Liver (tissue), 9 donors: ENCODE data around the gene CD47. TPM values are rescaled to one million over a fixed set of nuclear protein-coding genes. Genes with fewer than 3 reads are reported as not detected.

Experiments used
- DNase-seq: peaks from one replicate; pipeline ENCODE4 v3.0.0-alpha.2; 2017; ENCODE audit warnings: low spot score
- H3K27ac ChIP-seq, 2 donors: one replicate each; pipeline ENCODE4 v1.7.0; 2013; ENCODE audit warnings: inconsistent platforms in 2 of 2, low read length in 2 of 2, control low read depth in 1 of 2, low read depth in 1 of 2, mild to moderate bottlenecking in 1 of 2
- H3K27me3 ChIP-seq, 4 donors: one replicate each; pipeline versions ENCODE4 v1.6.1 to v1.7.0; 2013; ENCODE audit warnings: low read length in 3 of 4, inconsistent platforms in 1 of 4, mild to moderate bottlenecking in 1 of 4, moderate library complexity in 1 of 4; ENCODE audit not compliant: control insufficient read depth in 4 of 4, insufficient read depth in 4 of 4
- H3K36me3 ChIP-seq, 4 donors: one replicate each; pipeline versions ENCODE4 v1.6.1 to v1.7.0; 2013; ENCODE audit warnings: low read length in 3 of 4, mild to moderate bottlenecking in 3 of 4, low read depth in 1 of 4, moderate library complexity in 1 of 4; ENCODE audit not compliant: control insufficient read depth in 4 of 4, insufficient read depth in 3 of 4
- H3K4me1 ChIP-seq, 4 donors: one replicate each; pipeline versions ENCODE4 v1.6.1 to v1.7.0; 2013; ENCODE audit warnings: low read length in 3 of 4, mild to moderate bottlenecking in 3 of 4, moderate library complexity in 1 of 4; ENCODE audit not compliant: control insufficient read depth in 4 of 4, insufficient read depth in 4 of 4
- H3K4me3 ChIP-seq, 3 donors: one replicate each; pipeline versions ENCODE4 v1.6.1 to v1.7.0; 2013; ENCODE audit warnings: low read length in 3 of 3, control low read depth in 1 of 3, low read depth in 1 of 3, mild to moderate bottlenecking in 1 of 3
- H3K9ac ChIP-seq, 2 donors: one replicate each; pipeline ENCODE4 v1.7.0; 2013; ENCODE audit warnings: low read length in 2 of 2, mild to moderate bottlenecking in 2 of 2, moderate library complexity in 2 of 2, control low read depth in 1 of 2, low read depth in 1 of 2
- H3K9me3 ChIP-seq, 4 donors: one replicate each; pipeline versions ENCODE4 v1.6.1 to v1.7.0; 2013; ENCODE audit warnings: low read length in 3 of 4; ENCODE audit not compliant: control insufficient read depth in 4 of 4
- FOXA1 ChIP-seq: IDR thresholded peaks from 2 replicates; pipeline ENCODE4 v1.6.1; 2016; ENCODE audit warnings: antibody characterized with exemption
- FOXA2 ChIP-seq: IDR thresholded peaks from 2 replicates; pipeline ENCODE4 v1.6.1; 2016; ENCODE audit warnings: antibody characterized with exemption
- GABPA ChIP-seq, 2 donors: IDR thresholded peaks in 1 of 2; conservative IDR thresholded peaks in 1 of 2; 2 replicates each; pipeline ENCODE4 v1.6.1; 2016; ENCODE audit warnings: antibody characterized with exemption in 2 of 2, mild to moderate bottlenecking in 1 of 2, moderate library complexity in 1 of 2
- HNF4A ChIP-seq, 2 donors: conservative IDR thresholded peaks; 2 replicates each; pipeline ENCODE4 v1.6.1; 2016; ENCODE audit warnings: antibody characterized with exemption in 2 of 2, mild to moderate bottlenecking in 2 of 2
- HNF4G ChIP-seq: IDR thresholded peaks from 2 replicates; pipeline ENCODE4 v1.6.1; 2016; ENCODE audit warnings: antibody characterized with exemption
- JUND ChIP-seq, 2 donors: IDR thresholded peaks; 2 replicates each; pipeline ENCODE4 v1.6.1; 2016; ENCODE audit warnings: antibody characterized with exemption in 2 of 2
- NR2F2 ChIP-seq: IDR thresholded peaks from 2 replicates; pipeline ENCODE4 v1.6.1; 2016; ENCODE audit warnings: antibody characterized with exemption
- RXRA ChIP-seq, 2 donors: IDR thresholded peaks; 2 replicates each; pipeline ENCODE4 v1.6.1; 2017 to 2018; ENCODE audit warnings: antibody characterized with exemption in 2 of 2, mild to moderate bottlenecking in 1 of 2
- SP1 ChIP-seq: IDR thresholded peaks from 2 replicates; pipeline ENCODE4 v1.6.1; 2018; ENCODE audit warnings: antibody characterized with exemption, mild to moderate bottlenecking
- TAF1 ChIP-seq: conservative IDR thresholded peaks from 2 replicates; pipeline ENCODE4 v1.6.1; 2016; ENCODE audit warnings: antibody characterized with exemption, mild to moderate bottlenecking
- WGBS: extraction: QIAGEN DNeasy Blood & Tissue Kit; methylation state at CpG from one replicate; pipeline ENCODE4 v1.1.7; 2013; 5-methylcytosine and 5-hydroxymethylcytosine counted together
- polyA plus RNA-seq, 2 donors: library from polyadenylated mRNA; stranded (reverse) in 1 of 2; unstranded in 1 of 2; fragments of 200-250 nt in 1 of 2; fragments of >200 nt in 1 of 2; fragmentation: Nextera tagmentation in 1 of 2; extraction: Ambion mirVana in 1 of 2; gene quantifications; one replicate each; pipeline versions ENCODE4 v1.2.1 to v1.2.3, GENCODE V29; 2013 to 2015
- total RNA-seq, 2 donors: library from RNA; depleted of rRNA; stranded (reverse); fragments of >200 nt; gene quantifications; one replicate each; pipeline ENCODE4 v1.2.3, GENCODE V29; 2014
- TF ChIP-seq, protein P1 (sequence below): IDR thresholded peaks from 2 replicates; pipeline ENCODE4 v1.6.1; 2016; ENCODE audit warnings: antibody characterized with exemption
- TF ChIP-seq, protein P2 (sequence below): fragments of 150-350 bp; IDR thresholded peaks from 2 replicates; pipeline ENCODE4 v1.5.1; 2017; ENCODE audit warnings: improper control_type of control experiment, low read depth, low read length; ENCODE audit not compliant: missing input control
- TF ChIP-seq, protein P3 (sequence below): IDR thresholded peaks from 2 replicates; pipeline ENCODE4 v1.6.1; 2016; ENCODE audit warnings: antibody characterized with exemption, mild to moderate bottlenecking
- TF ChIP-seq, protein P4 (sequence below): IDR thresholded peaks from 2 replicates; pipeline ENCODE4 v1.6.1; 2016; ENCODE audit warnings: antibody characterized with exemption
- TF ChIP-seq, protein P5 (sequence below): IDR thresholded peaks from 2 replicates; pipeline ENCODE4 v1.6.1; 2016; ENCODE audit warnings: antibody characterized with exemption
- donor health status: healthy.
- donor health status: healthy.
- donor health status: healthy.
- donor health status: healthy.
- donor health status: healthy.

CD47 gene
- total and polyA plus RNA-seq, 4 donors, result 23.4 to 39.5 (median 33.9) TPM

DNA sequence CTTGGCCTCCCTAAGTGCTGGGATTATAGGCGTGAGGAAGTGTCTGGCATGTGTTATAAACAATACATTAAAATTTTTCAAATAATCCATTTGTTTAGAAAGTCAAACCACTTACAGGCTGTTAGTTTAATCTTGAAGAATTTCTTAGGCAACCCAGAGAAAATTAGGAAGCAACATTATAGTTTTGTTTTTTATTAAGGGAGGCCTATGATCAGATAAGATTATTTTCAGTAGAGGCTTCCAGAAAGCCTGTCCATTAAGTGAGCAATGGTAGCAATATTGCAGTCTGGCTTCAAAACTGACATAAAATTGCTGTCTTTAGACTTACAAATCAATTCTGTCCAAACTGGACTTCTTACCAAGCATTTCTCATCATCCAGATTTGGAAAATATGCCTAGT lies 49.6 kb downstream of the CD47 start:
- Histone ChIP-seq H3K27ac (no peak overlapping the region), H3K4me3 (no peak overlapping the region), H3K27me3 (no peaks in the 10 kb centered on the region), H3K4me1 (no peaks in the 10 kb centered on the region), H3K9me3 (no peaks in the 10 kb centered on the region), H3K36me3 (peaks cover 0 to 6% (median 2%) of the 10 kb centered on the region in 4 donors), H3K9ac (no peak overlapping the region)
- TF ChIP-seq NR2F2, result no peak
- TF ChIP-seq, protein P1, sequence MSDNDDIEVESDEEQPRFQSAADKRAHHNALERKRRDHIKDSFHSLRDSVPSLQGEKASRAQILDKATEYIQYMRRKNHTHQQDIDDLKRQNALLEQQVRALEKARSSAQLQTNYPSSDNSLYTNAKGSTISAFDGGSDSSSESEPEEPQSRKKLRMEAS, result no peak
- no peak for TF ChIP-seq HNF4G
- no peak for TF ChIP-seq HNF4A (conservative IDR thresholded peaks at IDR 0.05)
- no peak for TF ChIP-seq SP1
- TF ChIP-seq, protein P2, sequence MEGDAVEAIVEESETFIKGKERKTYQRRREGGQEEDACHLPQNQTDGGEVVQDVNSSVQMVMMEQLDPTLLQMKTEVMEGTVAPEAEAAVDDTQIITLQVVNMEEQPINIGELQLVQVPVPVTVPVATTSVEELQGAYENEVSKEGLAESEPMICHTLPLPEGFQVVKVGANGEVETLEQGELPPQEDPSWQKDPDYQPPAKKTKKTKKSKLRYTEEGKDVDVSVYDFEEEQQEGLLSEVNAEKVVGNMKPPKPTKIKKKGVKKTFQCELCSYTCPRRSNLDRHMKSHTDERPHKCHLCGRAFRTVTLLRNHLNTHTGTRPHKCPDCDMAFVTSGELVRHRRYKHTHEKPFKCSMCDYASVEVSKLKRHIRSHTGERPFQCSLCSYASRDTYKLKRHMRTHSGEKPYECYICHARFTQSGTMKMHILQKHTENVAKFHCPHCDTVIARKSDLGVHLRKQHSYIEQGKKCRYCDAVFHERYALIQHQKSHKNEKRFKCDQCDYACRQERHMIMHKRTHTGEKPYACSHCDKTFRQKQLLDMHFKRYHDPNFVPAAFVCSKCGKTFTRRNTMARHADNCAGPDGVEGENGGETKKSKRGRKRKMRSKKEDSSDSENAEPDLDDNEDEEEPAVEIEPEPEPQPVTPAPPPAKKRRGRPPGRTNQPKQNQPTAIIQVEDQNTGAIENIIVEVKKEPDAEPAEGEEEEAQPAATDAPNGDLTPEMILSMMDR, result no peak
- no peak for TF ChIP-seq RXRA (IDR thresholded peaks at IDR 0.05)
- TF ChIP-seq FOXA1, result no peak
- TF ChIP-seq, protein P3, sequence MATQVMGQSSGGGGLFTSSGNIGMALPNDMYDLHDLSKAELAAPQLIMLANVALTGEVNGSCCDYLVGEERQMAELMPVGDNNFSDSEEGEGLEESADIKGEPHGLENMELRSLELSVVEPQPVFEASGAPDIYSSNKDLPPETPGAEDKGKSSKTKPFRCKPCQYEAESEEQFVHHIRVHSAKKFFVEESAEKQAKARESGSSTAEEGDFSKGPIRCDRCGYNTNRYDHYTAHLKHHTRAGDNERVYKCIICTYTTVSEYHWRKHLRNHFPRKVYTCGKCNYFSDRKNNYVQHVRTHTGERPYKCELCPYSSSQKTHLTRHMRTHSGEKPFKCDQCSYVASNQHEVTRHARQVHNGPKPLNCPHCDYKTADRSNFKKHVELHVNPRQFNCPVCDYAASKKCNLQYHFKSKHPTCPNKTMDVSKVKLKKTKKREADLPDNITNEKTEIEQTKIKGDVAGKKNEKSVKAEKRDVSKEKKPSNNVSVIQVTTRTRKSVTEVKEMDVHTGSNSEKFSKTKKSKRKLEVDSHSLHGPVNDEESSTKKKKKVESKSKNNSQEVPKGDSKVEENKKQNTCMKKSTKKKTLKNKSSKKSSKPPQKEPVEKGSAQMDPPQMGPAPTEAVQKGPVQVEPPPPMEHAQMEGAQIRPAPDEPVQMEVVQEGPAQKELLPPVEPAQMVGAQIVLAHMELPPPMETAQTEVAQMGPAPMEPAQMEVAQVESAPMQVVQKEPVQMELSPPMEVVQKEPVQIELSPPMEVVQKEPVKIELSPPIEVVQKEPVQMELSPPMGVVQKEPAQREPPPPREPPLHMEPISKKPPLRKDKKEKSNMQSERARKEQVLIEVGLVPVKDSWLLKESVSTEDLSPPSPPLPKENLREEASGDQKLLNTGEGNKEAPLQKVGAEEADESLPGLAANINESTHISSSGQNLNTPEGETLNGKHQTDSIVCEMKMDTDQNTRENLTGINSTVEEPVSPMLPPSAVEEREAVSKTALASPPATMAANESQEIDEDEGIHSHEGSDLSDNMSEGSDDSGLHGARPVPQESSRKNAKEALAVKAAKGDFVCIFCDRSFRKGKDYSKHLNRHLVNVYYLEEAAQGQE, result no peak
- TF ChIP-seq TAF1, result no peak
- no peak for TF ChIP-seq FOXA2
- TF ChIP-seq, protein P4, sequence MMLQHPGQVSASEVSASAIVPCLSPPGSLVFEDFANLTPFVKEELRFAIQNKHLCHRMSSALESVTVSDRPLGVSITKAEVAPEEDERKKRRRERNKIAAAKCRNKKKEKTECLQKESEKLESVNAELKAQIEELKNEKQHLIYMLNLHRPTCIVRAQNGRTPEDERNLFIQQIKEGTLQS, result no peak
- TF ChIP-seq, protein P5, sequence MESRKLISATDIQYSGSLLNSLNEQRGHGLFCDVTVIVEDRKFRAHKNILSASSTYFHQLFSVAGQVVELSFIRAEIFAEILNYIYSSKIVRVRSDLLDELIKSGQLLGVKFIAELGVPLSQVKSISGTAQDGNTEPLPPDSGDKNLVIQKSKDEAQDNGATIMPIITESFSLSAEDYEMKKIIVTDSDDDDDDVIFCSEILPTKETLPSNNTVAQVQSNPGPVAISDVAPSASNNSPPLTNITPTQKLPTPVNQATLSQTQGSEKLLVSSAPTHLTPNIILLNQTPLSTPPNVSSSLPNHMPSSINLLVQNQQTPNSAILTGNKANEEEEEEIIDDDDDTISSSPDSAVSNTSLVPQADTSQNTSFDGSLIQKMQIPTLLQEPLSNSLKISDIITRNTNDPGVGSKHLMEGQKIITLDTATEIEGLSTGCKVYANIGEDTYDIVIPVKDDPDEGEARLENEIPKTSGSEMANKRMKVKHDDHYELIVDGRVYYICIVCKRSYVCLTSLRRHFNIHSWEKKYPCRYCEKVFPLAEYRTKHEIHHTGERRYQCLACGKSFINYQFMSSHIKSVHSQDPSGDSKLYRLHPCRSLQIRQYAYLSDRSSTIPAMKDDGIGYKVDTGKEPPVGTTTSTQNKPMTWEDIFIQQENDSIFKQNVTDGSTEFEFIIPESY, result no peak
- TF ChIP-seq GABPA (IDR thresholded peaks at IDR 0.05 in 1 of 2, conservative IDR thresholded peaks at IDR 0.05 in 1 of 2), result no peak
- no peak for TF ChIP-seq JUND (IDR thresholded peaks at IDR 0.05)
- no peak for DNase-seq
- WGBS, result 95% methylated on average over 1 of the region's 1 CpG

DNA sequence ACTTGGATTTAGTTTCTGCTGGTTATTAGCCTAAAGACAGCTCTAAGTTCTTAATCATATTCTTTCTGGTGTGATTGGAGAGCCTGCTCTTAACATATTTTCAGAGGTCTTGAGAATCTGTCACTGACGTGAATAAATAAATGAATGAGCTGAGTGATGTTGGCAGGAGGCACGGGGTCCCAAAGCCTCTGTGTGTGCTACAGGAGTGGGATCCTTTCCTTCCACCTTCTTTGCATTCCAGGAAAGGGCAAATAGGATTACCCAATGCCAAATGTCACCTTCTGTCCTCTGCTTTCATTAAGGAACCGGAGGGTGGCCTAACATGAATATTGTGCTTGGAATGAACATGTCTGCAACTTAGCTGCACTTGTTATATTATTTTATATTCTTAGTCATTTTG lies 53.1 kb downstream of the CD47 start:
- H3K4me1 ChIP-seq, result no peaks in the 10 kb centered on the region
- DNase-seq, result no peak
- peaks cover 0 to 6% (median 2%) of the 10 kb centered on the region in 4 donors for H3K36me3 ChIP-seq
- 91% methylated on average over 3 of the region's 3 CpGs for WGBS
- no peak overlapping the region for H3K27ac ChIP-seq
- H3K9me3 ChIP-seq, result no peaks in the 10 kb centered on the region
- H3K4me3 ChIP-seq, result no peak overlapping the region
- H3K9ac ChIP-seq, result no peak overlapping the region
- no peaks in the 10 kb centered on the region for H3K27me3 ChIP-seq
- TF ChIP-seq FOXA1 (no peak), NR2F2 (no peak), HNF4A (conservative IDR thresholded peaks at IDR 0.05) (no peak)
- TF ChIP-seq, protein P1, result no peak
- TF ChIP-seq, protein P4, result no peak
